PC-3 (cell line): ENCODE results near the gene EHD4. TPM values are rescaled to one million over a fixed set of nuclear protein-coding genes. Genes with fewer than 3 reads are reported as not detected.

Experiments used
- ATAC-seq: fragments of 200-7000 bp; cut with Tn5 transposase; 2 replicates; pipeline ENCODE4 v1.9.1; 2020; ENCODE audit warnings: mild to moderate bottlenecking, moderate library complexity
- BruUV-seq: library from RNA; stranded (reverse); fragments of 400-500 nt; replicated peaks from 2 replicates; lab custom pipeline; 2021; lab: Mats Ljungman, UMichigan
- CTCF ChIA-PET: fragments of 300-600 bp; sonication (Branson Sonifier 250); formaldehyde crosslinking; loops from one replicate; lab custom pipeline; 2022; ENCODE audit warnings: antibody characterized with exemption; lab: Charles Lee
- POLR2A ChIA-PET: fragments of 300-600 bp; sonication (Branson Sonifier 250); formaldehyde crosslinking; loops from one replicate; lab custom pipeline; 2022; ENCODE audit warnings: antibody characterized with exemption; ENCODE audit not compliant: unreplicated experiment; lab: Charles Lee
- DNase-seq: peaks from one replicate; pipeline ENCODE4 v3.0.0-alpha.2; 2015
- H2AFZ ChIP-seq: fragments of 300-600 bp; sonication (generic); 2 replicates; pipeline ENCODE4 v1.6.0; 2016; ENCODE audit warnings: antibody characterized with exemption, low read length
- H3F3A ChIP-seq: fragments of 300-600 bp; sonication (generic); one replicate; pipeline ENCODE4 v1.6.0; 2017; ENCODE audit warnings: antibody characterized with exemption, low read length, control low read depth, mild to moderate bottlenecking; ENCODE audit not compliant: unreplicated experiment
- H3K27ac ChIP-seq: fragments of 300-600 bp; sonication (generic); 2 replicates; pipeline ENCODE4 v1.5.1; 2016; ENCODE audit warnings: mild to moderate bottlenecking, low read length
- H3K27me3 ChIP-seq: fragments of 300-600 bp; sonication (generic); 2 replicates; pipeline ENCODE4 v1.6.1; 2016; ENCODE audit warnings: low read length, mixed read lengths
- H3K36me3 ChIP-seq: fragments of 300-600 bp; sonication (generic); 2 replicates; pipeline ENCODE4 v1.6.1; 2016; ENCODE audit warnings: low read depth, mixed run types, low read length, mixed read lengths
- H3K4me1 ChIP-seq: fragments of 300-600 bp; sonication (generic); 2 replicates; pipeline ENCODE4 v1.5.1; 2016; ENCODE audit warnings: low read length; ENCODE audit not compliant: insufficient read depth
- H3K4me2 ChIP-seq: fragments of 300-600 bp; sonication (generic); 2 replicates; pipeline ENCODE4 v1.6.0; 2016; ENCODE audit warnings: low read length
- H3K4me3 ChIP-seq: fragments of 300-600 bp; sonication (generic); 2 replicates; pipeline ENCODE4 v1.5.1; 2016; ENCODE audit warnings: mild to moderate bottlenecking, low read length, mixed read lengths
- H3K79me2 ChIP-seq: fragments of 300-600 bp; sonication (generic); 2 replicates; pipeline ENCODE4 v1.6.1; 2017; ENCODE audit warnings: low read length, mixed read lengths
- H3K9ac ChIP-seq: fragments of 300-600 bp; sonication (generic); 2 replicates; pipeline ENCODE4 v1.6.0; 2016; ENCODE audit warnings: mild to moderate bottlenecking, low read length
- H3K9me2 ChIP-seq: fragments of 300-600 bp; sonication (generic); replicated peaks from 2 replicates; pipeline ENCODE4 v1.6.1; 2016; ENCODE audit warnings: mixed run types, low read length, mixed read lengths
- H3K9me3 ChIP-seq: fragments of 300-600 bp; sonication (generic); 2 replicates; pipeline ENCODE4 v1.6.1; 2016; ENCODE audit warnings: low read length, mixed read lengths
- H4K20me1 ChIP-seq: fragments of 300-600 bp; sonication (generic); 2 replicates; pipeline ENCODE4 v1.6.1; 2016; ENCODE audit warnings: low read length, mixed read lengths
- CTCF ChIP-seq: fragments of 300-600 bp; sonication (generic); conservative IDR thresholded peaks from 2 replicates; pipeline ENCODE4 v1.5.1; 2017; ENCODE audit warnings: antibody characterized with exemption, low read depth, mild to moderate bottlenecking, low read length
- EZH2 ChIP-seq: fragments of 300-600 bp; sonication (generic); IDR thresholded peaks from one replicate; pipeline ENCODE4 v1.6.1; 2017; ENCODE audit warnings: antibody characterized with exemption, mild to moderate bottlenecking, low read length; ENCODE audit not compliant: unreplicated experiment
- EZH2phosphoT487 ChIP-seq: fragments of 300-600 bp; sonication (generic); IDR thresholded peaks from 2 replicates; pipeline ENCODE4 v1.6.1; 2018; ENCODE audit warnings: mild to moderate bottlenecking, antibody characterized with exemption, low read length, borderline replicate concordance
- intact Hi-C: fragments of 100-400 bp; cut with micrococcal nuclease; formaldehyde crosslinking; loops from 2 replicates; pipeline ENCODE4 v1.9.0; 2023
- total RNA-seq: library from RNA; depleted of rRNA; stranded (reverse); fragments of >200 nt; gene quantifications from 2 replicates; pipeline ENCODE4 v1.2.3, GENCODE V29; 2014

EHD4 gene
- total RNA-seq, 1 experiment from 2014 or later, result 57.8 TPM

DNA sequence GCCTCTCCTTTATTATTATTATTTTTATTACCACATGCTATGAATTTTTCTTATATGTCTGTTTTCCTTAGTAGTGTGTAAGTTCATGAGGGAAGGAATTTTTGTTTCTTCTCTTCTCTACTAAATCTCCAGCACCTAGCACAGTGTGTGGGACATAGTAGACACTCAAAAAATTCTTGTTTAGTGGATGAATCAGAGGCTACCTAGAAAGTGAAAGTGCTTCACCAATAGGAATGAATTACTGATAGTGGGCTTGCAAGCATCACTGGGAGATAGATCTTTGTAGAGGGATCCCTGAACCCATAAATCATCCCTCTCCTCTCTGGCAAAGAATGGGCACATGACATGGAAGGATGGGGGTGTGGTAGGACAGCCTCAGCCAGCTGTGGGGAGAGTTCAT, 87.0 kb downstream of the EHD4 start:
- no peak; the same call in 1 of the 2 replicates for ATAC-seq
- no peak overlapping the region for H3K4me2 ChIP-seq
- DNase-seq, result no peak
- no TSS peak for BruUV-seq
- no peak overlapping the region for H3K4me3 ChIP-seq
- H3K4me1 ChIP-seq, result no peaks in the 10 kb centered on the region
- H4K20me1 ChIP-seq, result no peaks in the 10 kb centered on the region
- CTCF ChIA-PET, result no interaction called here
- TF ChIP-seq CTCF (no peak), EZH2phosphoT487 (no peak)
- intact Hi-C loops, result no loop called here
- no peak overlapping the region for H3K9ac ChIP-seq
- H3K79me2 ChIP-seq, result no peaks in the 10 kb centered on the region
- H3K36me3 ChIP-seq, result no peaks in the 10 kb centered on the region
- H3K9me2 ChIP-seq, result no peaks in the 10 kb centered on the region
- H3F3A ChIP-seq, result no peaks in the 10 kb centered on the region
- H2AFZ ChIP-seq, result no peak overlapping the region
- H3K9me3 ChIP-seq, result no peaks in the 10 kb centered on the region
- no peak overlapping the region for H3K27ac ChIP-seq
- POLR2A ChIA-PET, result no interaction called here
- H3K27me3 ChIP-seq, result no peaks in the 10 kb centered on the region

DNA sequence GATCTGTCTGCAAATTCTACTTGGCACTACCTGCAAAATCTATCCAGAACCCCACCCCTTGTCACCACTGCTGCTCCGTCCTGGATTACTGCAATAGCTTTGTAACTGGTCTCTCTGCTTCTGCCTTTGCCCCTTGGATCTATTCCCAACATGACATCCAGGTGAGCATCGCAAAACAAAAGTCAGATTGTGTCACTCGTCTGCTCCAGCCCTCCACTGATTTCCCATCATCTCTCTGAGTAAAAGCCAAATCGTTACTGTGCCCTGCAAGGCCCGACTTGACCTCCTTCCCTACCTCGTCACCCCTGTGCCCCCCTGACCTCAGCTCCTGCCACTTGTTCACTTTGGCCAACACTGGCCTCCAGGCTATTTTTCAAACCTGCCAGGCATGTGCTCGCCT, 87.9 kb downstream of the EHD4 start:
- Histone ChIP-seq H3K9me3 (no peaks in the 10 kb centered on the region), H2AFZ (no peak overlapping the region), H3K27me3 (no peaks in the 10 kb centered on the region), H3K4me3 (no peak overlapping the region), H3K4me2 (no peak overlapping the region), H3K9ac (no peak overlapping the region), H3K79me2 (no peaks in the 10 kb centered on the region), H3K4me1 (no peaks in the 10 kb centered on the region), H3K27ac (no peak overlapping the region), H3F3A (no peaks in the 10 kb centered on the region), H3K36me3 (no peaks in the 10 kb centered on the region), H4K20me1 (no peaks in the 10 kb centered on the region), H3K9me2 (no peaks in the 10 kb centered on the region)
- no TSS peak for BruUV-seq
- intact Hi-C loops, result no loop called here
- CTCF ChIA-PET, result no interaction called here
- DNase-seq (no peak), ATAC-seq (no peak)
- POLR2A ChIA-PET, result no interaction called here
- TF ChIP-seq EZH2 (no peak), EZH2phosphoT487 (no peak), CTCF (no peak)

DNA sequence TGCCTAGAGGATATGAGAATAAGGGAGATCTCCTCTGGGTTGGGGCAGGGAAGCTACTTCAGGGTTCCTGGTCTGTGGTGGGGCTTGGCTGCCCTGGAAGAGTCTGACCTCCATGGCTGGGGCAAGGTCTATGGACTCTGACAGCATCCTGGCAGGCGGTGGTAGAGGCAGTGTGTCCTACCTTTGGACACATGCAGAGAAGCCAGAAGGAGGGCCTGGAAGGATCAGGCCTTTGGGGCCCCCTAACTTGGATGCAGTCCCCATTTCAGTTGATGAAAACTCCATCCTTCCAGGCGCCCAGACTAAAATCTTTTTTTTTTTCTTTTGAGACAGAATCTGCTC, 88.9 kb downstream of the EHD4 start:
- H3K27ac ChIP-seq, result no peak overlapping the region
- H3K9me2 ChIP-seq, result no peaks in the 10 kb centered on the region
- intact Hi-C loops, result no loop called here
- no peaks in the 10 kb centered on the region for H3K27me3 ChIP-seq
- H2AFZ ChIP-seq, result no peak overlapping the region
- H3F3A ChIP-seq, result no peaks in the 10 kb centered on the region
- H3K4me2 ChIP-seq, result no peak overlapping the region
- ATAC-seq (no peak), DNase-seq (no peak)
- TF ChIP-seq EZH2 (no peak), EZH2phosphoT487 (no peak), CTCF (no peak)
- no peaks in the 10 kb centered on the region for H3K9me3 ChIP-seq
- no peaks in the 10 kb centered on the region for H3K79me2 ChIP-seq
- H3K9ac ChIP-seq, result no peak overlapping the region
- H4K20me1 ChIP-seq, result no peaks in the 10 kb centered on the region
- ChIA-PET CTCF (no interaction called here), POLR2A (no interaction called here)
- BruUV-seq, result no TSS peak
- no peaks in the 10 kb centered on the region for H3K36me3 ChIP-seq
- no peaks in the 10 kb centered on the region for H3K4me1 ChIP-seq
- no peak overlapping the region for H3K4me3 ChIP-seq
